Mononuclear cell (primary cell): ENCODE measurements around the gene MSH4. TPM values are rescaled to one million over a fixed set of nuclear protein-coding genes. Genes with fewer than 3 reads are reported as not detected.
"Not testable (repeated sequence)": the region's sequence is repeated elsewhere in the genome, so short reads cannot be mapped to it uniquely, and the experiment has no call there.

Experiments used
- H3K27me3 ChIP-seq: 2 replicates; pipeline ENCODE4 v1.6.0; 2011; ENCODE audit warnings: low read length, control low read depth; ENCODE audit not compliant: insufficient read depth
- H3K4me1 ChIP-seq: 2 replicates; pipeline ENCODE4 v1.5.1; 2011; ENCODE audit warnings: mild to moderate bottlenecking, low read length, control low read depth; ENCODE audit not compliant: insufficient read depth
- H3K4me3 ChIP-seq: 2 replicates; pipeline ENCODE4 v1.5.1; 2011; ENCODE audit warnings: mild to moderate bottlenecking, low read length, moderate library complexity
- H3K9me3 ChIP-seq: 2 replicates; pipeline ENCODE4 v1.5.1; 2011; ENCODE audit warnings: low read depth, mild to moderate bottlenecking, control low read depth, low read length
- total RNA-seq: library from RNA; depleted of rRNA; stranded (reverse); fragments of >200 nt; gene quantifications from one replicate; pipeline ENCODE4 v1.2.3, GENCODE V29; 2012

MSH4 gene
- total RNA-seq, 1 donor: 0.31 TPM

- H3K4me1 ChIP-seq, H3K27me3 ChIP-seq, H3K9me3 ChIP-seq, H3K4me3 ChIP-seq: not testable (repeated sequence)
Measured at GRCh38 chr1:75943037-75943436, 146.4 kb downstream of the MSH4 start.

- no peaks in the 10 kb centered on the region for H3K27me3 ChIP-seq
- no peaks in the 10 kb centered on the region for H3K4me1 ChIP-seq
- no peaks in the 10 kb centered on the region for H3K9me3 ChIP-seq
- no peak overlapping the region for H3K4me3 ChIP-seq
Measured at GRCh38 chr1:75950176-75950575, 153.5 kb downstream of the MSH4 start.

GRCh38 chr1:75952016-75952415, 155.3 kb downstream of the MSH4 start:
- Histone ChIP-seq H3K4me1 (no peaks in the 10 kb centered on the region), H3K4me3 (no peak overlapping the region), H3K27me3 (no peaks in the 10 kb centered on the region), H3K9me3 (no peaks in the 10 kb centered on the region)

- Histone ChIP-seq H3K9me3 (no peaks in the 10 kb centered on the region), H3K4me1 (no peaks in the 10 kb centered on the region), H3K4me3 (no peak overlapping the region), H3K27me3 (no peaks in the 10 kb centered on the region)
Measured at GRCh38 chr1:75953461-75953860, 156.8 kb downstream of the MSH4 start.

GRCh38 chr1:75954586-75954985, 157.9 kb downstream of the MSH4 start:
- Histone ChIP-seq H3K27me3 (no peaks in the 10 kb centered on the region), H3K4me1 (no peaks in the 10 kb centered on the region), H3K4me3 (no peak overlapping the region), H3K9me3 (no peaks in the 10 kb centered on the region)

Other genes with a start within 250 kb of the MSH4 start
- 0.52 TPM for gene SLC44A5, start 185.8 kb upstream of the MSH4 start, total RNA-seq
- gene ACADM, start 72.2 kb upstream of the MSH4 start, total RNA-seq: 11.0 TPM
- 218 TPM for gene RABGGTB, start 10.6 kb upstream of the MSH4 start, total RNA-seq
- gene ASB17, start 135.5 kb downstream of the MSH4 start, total RNA-seq: not detected